Activated CD4-positive, alpha-beta T cell treated with anti-CD3 and anti-CD28 coated beads, Interleukin-2, amount 50 U/mL, for 1 hour (primary cell): ENCODE measurements around the gene LRRC2.
"Not testable (repeated sequence)": the region's sequence is repeated elsewhere in the genome, so short reads cannot be mapped to it uniquely, and the experiment has no call there.

Source experiments
- DNase-seq: peaks from one replicate; pipeline ENCODE4 v3.0.0-alpha.2; 2020

Gene LRRC2

GRCh38 chr3:46580675-46581074 is 14.6 kb upstream of the LRRC2 start:
- no peak for DNase-seq

GRCh38 chr3:46579756-46580286 is 13.7 kb upstream of the LRRC2 start:
- no peak for DNase-seq

GRCh38 chr3:46578973-46579755 is 13.1 kb upstream of the LRRC2 start:
- DNase-seq, result no peak

GRCh38 chr3:46577580-46578249 is 11.6 kb upstream of the LRRC2 start:
- not testable (repeated sequence) for DNase-seq

- no peak for DNase-seq
Observed at GRCh38 chr3:46576879-46577278, 10.8 kb upstream of the LRRC2 start.

GRCh38 chr3:46576386-46576785 is 10.3 kb upstream of the LRRC2 start:
- DNase-seq, result no peak

- no peak for DNase-seq
Observed at GRCh38 chr3:46575577-46576222, 9.6 kb upstream of the LRRC2 start.

GRCh38 chr3:46574881-46575576 is 8.9 kb upstream of the LRRC2 start:
- no peak for DNase-seq

- no peak for DNase-seq
Observed at GRCh38 chr3:46574243-46574646, 8.1 kb upstream of the LRRC2 start.

- no peak for DNase-seq
Observed at GRCh38 chr3:46573701-46574100, 7.6 kb upstream of the LRRC2 start.

- no peak for DNase-seq
Observed at GRCh38 chr3:46571684-46572083, 5.6 kb upstream of the LRRC2 start.

- DNase-seq, result no peak
Observed at GRCh38 chr3:46565607-46566039, 479 bp downstream of the LRRC2 start.

- no peak for DNase-seq
Observed at GRCh38 chr3:46565077-46565476, 1.0 kb downstream of the LRRC2 start.

GRCh38 chr3:46564190-46565021 is 1.7 kb downstream of the LRRC2 start:
- no peak for DNase-seq

GRCh38 chr3:46561951-46562350 is 4.2 kb downstream of the LRRC2 start:
- DNase-seq, result no peak

- no peak for DNase-seq
Observed at GRCh38 chr3:46561511-46561910, 4.6 kb downstream of the LRRC2 start.

GRCh38 chr3:46559091-46559704 is 6.9 kb downstream of the LRRC2 start:
- no peak for DNase-seq

GRCh38 chr3:46558184-46559043 is 7.7 kb downstream of the LRRC2 start:
- DNase-seq, result peak; percentile 70

GRCh38 chr3:46557814-46558183 is 8.3 kb downstream of the LRRC2 start:
- DNase-seq, result no peak

- DNase-seq, result no peak
Observed at GRCh38 chr3:46553154-46553553, 12.9 kb downstream of the LRRC2 start.

- no peak for DNase-seq
Observed at GRCh38 chr3:46552538-46552937, 13.6 kb downstream of the LRRC2 start.
